ENCODE results near the gene LDB2. TPM values are rescaled to one million over a fixed set of nuclear protein-coding genes. Genes with fewer than 3 reads are reported as not detected.

The LDB2 gene
- total RNA-seq, 2 experiments from 2014 or later = not detected

DNA sequence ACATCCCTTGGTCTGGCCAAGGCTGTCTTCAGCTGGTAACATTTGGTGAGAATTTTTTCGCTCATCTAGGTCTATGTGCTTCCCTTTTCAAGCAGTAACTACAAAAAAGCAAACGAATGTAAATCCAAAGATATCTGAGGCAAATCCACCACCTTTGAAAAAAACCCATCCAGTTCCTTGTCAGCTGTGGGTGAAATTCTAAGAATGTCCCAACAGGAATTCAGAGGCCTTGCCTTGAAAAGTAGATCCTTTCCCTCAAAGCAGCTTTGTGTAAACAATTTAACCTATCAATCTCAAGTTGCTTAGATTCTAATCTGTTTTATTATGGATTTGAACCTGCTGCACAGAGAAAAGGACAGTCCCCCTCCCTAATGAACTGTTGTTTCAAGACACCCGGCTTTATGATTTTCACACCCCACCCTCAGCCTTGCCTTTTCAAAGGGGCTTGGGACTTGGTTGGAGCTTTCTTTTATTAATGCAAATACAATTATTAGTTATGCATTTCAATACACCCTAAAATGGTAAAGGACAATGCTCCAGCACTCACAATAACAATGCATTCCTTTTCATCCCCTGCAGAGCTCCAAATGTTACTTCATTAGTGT, 166.6 kb downstream of the LDB2 start:
- no peak overlapping the region for H3K4me3 ChIP-seq (ENCODE audit: low read depth, low read length, poor library complexity, severe bottlenecking)
- no peaks in the 10 kb centered on the region for H3K4me1 ChIP-seq (ENCODE audit: insufficient read depth, low read length, poor library complexity, severe bottlenecking)
- H3K27ac ChIP-seq (ENCODE audit: low read depth, low read length, poor library complexity, severe bottlenecking) = no peak overlapping the region
- H4K20me1 ChIP-seq (ENCODE audit: insufficient read depth, low read length) = no peaks in the 10 kb centered on the region
- intact Hi-C loops (cut with micrococcal nuclease; ENCODE audit: unreplicated experiment) = no loop called here
- TF ChIP-seq, protein P1, sequence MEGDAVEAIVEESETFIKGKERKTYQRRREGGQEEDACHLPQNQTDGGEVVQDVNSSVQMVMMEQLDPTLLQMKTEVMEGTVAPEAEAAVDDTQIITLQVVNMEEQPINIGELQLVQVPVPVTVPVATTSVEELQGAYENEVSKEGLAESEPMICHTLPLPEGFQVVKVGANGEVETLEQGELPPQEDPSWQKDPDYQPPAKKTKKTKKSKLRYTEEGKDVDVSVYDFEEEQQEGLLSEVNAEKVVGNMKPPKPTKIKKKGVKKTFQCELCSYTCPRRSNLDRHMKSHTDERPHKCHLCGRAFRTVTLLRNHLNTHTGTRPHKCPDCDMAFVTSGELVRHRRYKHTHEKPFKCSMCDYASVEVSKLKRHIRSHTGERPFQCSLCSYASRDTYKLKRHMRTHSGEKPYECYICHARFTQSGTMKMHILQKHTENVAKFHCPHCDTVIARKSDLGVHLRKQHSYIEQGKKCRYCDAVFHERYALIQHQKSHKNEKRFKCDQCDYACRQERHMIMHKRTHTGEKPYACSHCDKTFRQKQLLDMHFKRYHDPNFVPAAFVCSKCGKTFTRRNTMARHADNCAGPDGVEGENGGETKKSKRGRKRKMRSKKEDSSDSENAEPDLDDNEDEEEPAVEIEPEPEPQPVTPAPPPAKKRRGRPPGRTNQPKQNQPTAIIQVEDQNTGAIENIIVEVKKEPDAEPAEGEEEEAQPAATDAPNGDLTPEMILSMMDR (conservative IDR thresholded peaks at IDR 0.05; ENCODE audit: low read length) = no peak
- no peak for TF ChIP-seq EZH2phosphoT487 (IDR thresholded peaks at IDR 0.05; ENCODE audit: borderline replicate concordance, low read depth, low read length)
- no peak overlapping the region for H2AFZ ChIP-seq (ENCODE audit: low read length)
- no peak overlapping the region for H3K4me2 ChIP-seq (ENCODE audit: low read length)
- no peaks in the 10 kb centered on the region for H3K36me3 ChIP-seq (ENCODE audit: insufficient read depth, low read length)
- no peaks in the 10 kb centered on the region for H3K9me3 ChIP-seq (ENCODE audit: low read length)
- no peaks in the 10 kb centered on the region for H3K9me2 ChIP-seq (ENCODE audit: insufficient read depth, low read length)
- POLR2A ChIA-PET = interaction anchor here (0.9 kb wide), 1 partner anchor 9 kb away, joined by 3 read pairs; no protein-coding TSS in a partner anchor
- CTCF ChIA-PET (ENCODE audit: unreplicated experiment) = no interaction called here
- no peak for DNase-seq (ENCODE audit: low spot score)
- H3K79me2 ChIP-seq (ENCODE audit: insufficient read depth, low read depth, low read length) = no peaks in the 10 kb centered on the region
- BruUV-seq (replicated peaks) = no TSS peak

DNA sequence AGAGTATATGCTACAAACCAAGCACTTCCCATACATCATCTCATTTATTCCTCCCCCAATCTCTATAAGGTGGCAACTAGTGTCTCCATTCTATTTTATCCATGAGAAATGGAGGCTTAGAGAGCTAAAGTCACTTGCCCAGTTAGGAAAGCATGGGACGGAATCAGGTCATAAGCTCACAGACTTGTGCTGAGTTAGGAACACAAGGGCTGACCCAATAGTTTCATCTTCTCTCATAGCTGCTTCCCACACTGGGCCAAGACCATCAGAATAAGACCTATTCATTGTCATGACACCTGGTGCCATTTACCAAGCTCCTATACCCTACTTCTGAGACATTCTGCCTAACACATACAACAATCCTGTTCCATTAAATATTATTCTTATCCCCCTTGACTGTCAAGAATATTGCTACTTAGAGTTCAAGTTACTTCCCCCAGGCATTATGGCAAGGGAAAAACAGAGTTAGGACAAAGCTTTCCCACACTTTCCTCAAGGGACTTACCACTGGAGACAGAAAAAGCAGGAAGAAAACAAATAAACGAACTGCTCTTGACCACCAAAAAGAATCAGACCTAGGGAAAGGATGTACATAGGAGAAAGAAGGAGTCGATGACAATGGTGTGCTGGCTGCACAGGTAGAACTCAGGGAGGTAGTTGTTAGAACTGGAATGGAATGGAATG, 167.8 kb downstream of the LDB2 start:
- Histone ChIP-seq H3K79me2 (ENCODE audit: insufficient read depth, low read depth, low read length) (no peaks in the 10 kb centered on the region), H3K36me3 (ENCODE audit: insufficient read depth, low read length) (no peaks in the 10 kb centered on the region), H3K4me2 (ENCODE audit: low read length) (no peak overlapping the region), H3K4me1 (ENCODE audit: insufficient read depth, low read length, poor library complexity, severe bottlenecking) (no peaks in the 10 kb centered on the region), H4K20me1 (ENCODE audit: insufficient read depth, low read length) (no peaks in the 10 kb centered on the region), H3K27ac (ENCODE audit: low read depth, low read length, poor library complexity, severe bottlenecking) (no peak overlapping the region), H3K9me2 (ENCODE audit: insufficient read depth, low read length) (no peaks in the 10 kb centered on the region), H2AFZ (ENCODE audit: low read length) (no peak overlapping the region), H3K4me3 (ENCODE audit: low read depth, low read length, poor library complexity, severe bottlenecking) (no peak overlapping the region), H3K9me3 (ENCODE audit: low read length) (no peaks in the 10 kb centered on the region)
- no peak for DNase-seq (ENCODE audit: low spot score)
- CTCF ChIA-PET (ENCODE audit: unreplicated experiment) = interaction anchor here (0.9 kb wide), 1 partner anchor 592 kb away, joined by 3 read pairs; no protein-coding TSS in a partner anchor
- TF ChIP-seq EZH2phosphoT487 (IDR thresholded peaks at IDR 0.05; ENCODE audit: borderline replicate concordance, low read depth, low read length) = no peak
- POLR2A ChIA-PET = interaction anchor here (0.5 kb wide), 1 partner anchor 175 kb away, joined by 5 read pairs; no protein-coding TSS in a partner anchor
- intact Hi-C loops (cut with micrococcal nuclease; ENCODE audit: unreplicated experiment) = no loop called here
- BruUV-seq (replicated peaks) = no TSS peak

DNA sequence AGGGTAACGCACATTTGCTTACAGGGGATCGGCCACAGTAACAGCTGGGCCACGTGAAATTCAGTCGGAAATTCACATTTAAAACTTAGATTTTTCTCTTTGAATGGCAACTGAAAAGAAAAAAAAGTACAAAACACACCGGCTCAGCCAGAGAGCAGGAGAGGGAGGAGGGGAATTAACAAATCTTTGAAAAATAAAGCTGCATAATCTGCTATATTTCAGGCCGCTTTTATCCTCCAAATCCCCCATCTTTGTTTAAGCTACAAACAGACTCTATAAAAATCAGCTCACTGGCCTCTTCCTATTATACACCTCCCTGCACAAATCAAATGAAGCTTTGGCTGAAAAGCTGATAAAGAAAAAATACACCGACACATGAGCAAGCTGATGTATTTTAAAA, 169.1 kb downstream of the LDB2 start:
- Histone ChIP-seq H3K9me2 (ENCODE audit: insufficient read depth, low read length) (no peaks in the 10 kb centered on the region), H3K79me2 (ENCODE audit: insufficient read depth, low read depth, low read length) (no peaks in the 10 kb centered on the region), H3K36me3 (ENCODE audit: insufficient read depth, low read length) (no peaks in the 10 kb centered on the region), H3K9me3 (ENCODE audit: low read length) (no peaks in the 10 kb centered on the region), H3K27ac (ENCODE audit: low read depth, low read length, poor library complexity, severe bottlenecking) (no peak overlapping the region), H3K4me1 (ENCODE audit: insufficient read depth, low read length, poor library complexity, severe bottlenecking) (no peaks in the 10 kb centered on the region), H3K4me3 (ENCODE audit: low read depth, low read length, poor library complexity, severe bottlenecking) (no peak overlapping the region), H3K4me2 (ENCODE audit: low read length) (no peak overlapping the region), H4K20me1 (ENCODE audit: insufficient read depth, low read length) (no peaks in the 10 kb centered on the region), H2AFZ (ENCODE audit: low read length) (no peak overlapping the region)
- no peak for DNase-seq (ENCODE audit: low spot score)
- CTCF ChIA-PET (ENCODE audit: unreplicated experiment) = no interaction called here
- POLR2A ChIA-PET = interaction anchor here (0.7 to 1.2 kb wide), 4 partner anchors 12 to 101 kb away, joined by 3 to 4 read pairs (median 4); no protein-coding TSS in a partner anchor
- intact Hi-C loops (cut with micrococcal nuclease; ENCODE audit: unreplicated experiment) = no loop called here
- BruUV-seq (replicated peaks) = no TSS peak
- TF ChIP-seq, protein P1 (conservative IDR thresholded peaks at IDR 0.05; ENCODE audit: low read length) = no peak
- no peak for TF ChIP-seq EZH2phosphoT487 (IDR thresholded peaks at IDR 0.05; ENCODE audit: borderline replicate concordance, low read depth, low read length)
